ENCODE measurements around the gene CLRN3.

GRCh38 chr10:127940866-127941640 is 48.3 kb upstream of the CLRN3 start:
- TF ChIP-seq CTCF (IDR thresholded peaks at IDR 0.05) (no peak), EP300 (IDR thresholded peaks at IDR 0.05; ENCODE audit: low read depth) (no peak), POLR2A (IDR thresholded peaks at IDR 0.05) (no peak), POLR2AphosphoS5 (IDR thresholded peaks at IDR 0.05) (no peak)
